Peyer's patch (tissue), 4 donors: ENCODE results near the gene DMRTC2. TPM values are rescaled to one million over a fixed set of nuclear protein-coding genes. Genes with fewer than 3 reads are reported as not detected.
A peak's percentile ranks its signal among the peaks of the same experiment; 100 is the strongest.

ENCODE experiments used
- DNase-seq, 3 donors: peaks; one replicate each; pipeline ENCODE4 v3.0.0-alpha.2; 2017 to 2019
- H3K27ac ChIP-seq, 4 donors: fragments of 200-600 bp; sonication (generic); one replicate each; pipeline ENCODE4 v1.5.1; 2016 to 2019
- H3K27me3 ChIP-seq, 2 donors: fragments of 200-600 bp; sonication (generic); one replicate each; pipeline ENCODE4 v1.5.1; 2019
- H3K36me3 ChIP-seq, 3 donors: fragments of 200-600 bp; sonication (generic); one replicate each; pipeline ENCODE4 v1.5.1; 2016 to 2019
- H3K4me1 ChIP-seq, 4 donors: fragments of 200-600 bp; sonication (generic); one replicate each; pipeline ENCODE4 v1.5.1; 2016 to 2019
- H3K4me3 ChIP-seq, 4 donors: fragments of 200-600 bp; sonication (generic); 1 replicate in 3 of 4; 2 replicates in 1 of 4; pipeline ENCODE4 v1.5.1; 2016 to 2019; ENCODE audit warnings: mild to moderate bottlenecking in 1 of 4
- H3K9me3 ChIP-seq, 4 donors: fragments of 200-600 bp; sonication (generic); one replicate each; pipeline ENCODE4 v1.5.1; 2016 to 2019; ENCODE audit warnings: mild to moderate bottlenecking in 1 of 4
- CTCF ChIP-seq, 6 experiments: fragments of 450-650 bp in 4 of 6; fragments of 200-600 bp in 2 of 6; sonication (generic) in 1 of 6; IDR thresholded peaks; one replicate each; pipeline ENCODE4 v1.5.1; 2017 to 2019; ENCODE audit warnings: antibody characterized with exemption in 6 of 6, mild to moderate bottlenecking in 3 of 6, moderate library complexity in 1 of 6
- POLR2A ChIP-seq, 2 donors: fragments of 450-650 bp; IDR thresholded peaks; one replicate each; pipeline ENCODE4 v1.5.1; 2017; ENCODE audit warnings: antibody characterized with exemption in 2 of 2, mild to moderate bottlenecking in 2 of 2, moderate library complexity in 2 of 2
- total RNA-seq, 4 donors: library from RNA; depleted of rRNA; stranded (reverse); fragments of >200 nt; gene quantifications; one replicate each; pipeline ENCODE4 v1.1.0, GENCODE V29; 2016

The DMRTC2 gene
- total RNA-seq, 4 donors from 2014 or later, result not detected

GRCh38 chr19:41864374-41864773 lies 19.5 kb downstream of the DMRTC2 start:
- no peak for DNase-seq
- no peaks in the 10 kb centered on the region for H3K9me3 ChIP-seq
- no peak for TF ChIP-seq CTCF (IDR thresholded peaks at IDR 0.05)
- no peak for TF ChIP-seq POLR2A (IDR thresholded peaks at IDR 0.05)
- H3K4me1 ChIP-seq, result peaks cover 0 to 69% (median 33%) of the 10 kb centered on the region in 4 donors
- peaks cover 0 to 48% (median 0%) of the 10 kb centered on the region in 3 donors for H3K36me3 ChIP-seq
- H3K4me3 ChIP-seq, result no peak overlapping the region
- peak overlapping the region in 1 of 4 donors; percentile 14 for H3K27ac ChIP-seq
- no peaks in the 10 kb centered on the region for H3K27me3 ChIP-seq

- TF ChIP-seq POLR2A (IDR thresholded peaks at IDR 0.05) (no peak), CTCF (IDR thresholded peaks at IDR 0.05) (no peak)
- H3K4me3 ChIP-seq, result no peak overlapping the region
- H3K36me3 ChIP-seq, result peaks cover 0 to 63% (median 0%) of the 10 kb centered on the region in 3 donors
Measured at GRCh38 chr19:41866284-41866683, 21.4 kb downstream of the DMRTC2 start.

DNA sequence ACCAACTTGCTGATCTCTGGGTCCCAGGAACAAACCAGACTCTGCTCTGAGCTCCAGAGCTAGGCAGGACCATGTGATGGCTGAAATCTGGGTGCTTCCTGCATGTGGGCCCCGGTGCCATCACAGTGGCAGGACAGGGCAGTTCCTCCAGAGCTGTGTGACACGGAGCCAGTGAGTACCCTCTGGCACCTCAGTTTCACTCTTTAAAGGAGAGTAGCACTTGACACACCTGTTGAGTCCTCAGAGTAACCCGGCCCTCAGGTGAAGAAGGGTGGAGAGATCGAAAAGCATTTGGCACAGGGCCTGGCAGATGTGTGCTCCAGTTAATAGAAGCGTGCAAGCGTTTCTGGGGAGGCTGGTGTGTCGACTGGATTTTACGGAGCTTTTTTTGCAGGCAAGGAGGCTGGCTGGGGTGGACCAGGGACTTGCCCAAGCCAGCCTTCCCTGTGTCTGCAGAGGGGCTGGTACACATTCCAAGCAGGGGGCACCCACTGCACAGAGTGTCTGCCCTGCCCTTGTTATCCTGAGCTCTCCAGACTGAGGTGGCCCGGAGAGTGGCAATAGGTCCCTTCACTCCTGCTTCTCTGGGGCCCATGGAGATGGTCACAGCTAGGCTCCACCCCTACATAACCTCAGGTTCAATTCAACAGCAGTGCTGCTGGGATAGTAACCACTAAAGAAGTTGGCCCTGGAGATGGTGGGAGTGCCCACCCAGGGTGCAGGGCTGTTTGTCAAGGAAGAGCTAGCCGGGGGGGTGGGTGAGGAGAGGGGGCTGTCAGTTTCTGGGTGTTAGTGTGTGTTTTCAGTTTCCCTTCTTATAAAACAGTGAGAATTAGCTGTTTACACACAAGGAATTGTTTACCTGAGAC lies 23.5 kb downstream of the DMRTC2 start:
- Histone ChIP-seq H3K4me1 (peaks cover 3 to 72% (median 40%) of the 10 kb centered on the region in 4 donors), H3K27ac (peak overlapping the region in 3 of 4 donors; percentile 36 to 98 (median 68)), H3K27me3 (no peaks in the 10 kb centered on the region), H3K36me3 (peaks cover 0 to 51% (median 0%) of the 10 kb centered on the region in 3 donors), H3K9me3 (no peaks in the 10 kb centered on the region), H3K4me3 (no peak overlapping the region)
- no peak for DNase-seq
- TF ChIP-seq POLR2A (IDR thresholded peaks at IDR 0.05) (peak in 1 of 2 donors; percentile 18), CTCF (IDR thresholded peaks at IDR 0.05) (no peak)

More at GRCh38 chr19:41866284-41866683, 21.4 kb downstream of the DMRTC2 start:
- H3K27me3 ChIP-seq, result no peaks in the 10 kb centered on the region
- DNase-seq, result no peak
- no peaks in the 10 kb centered on the region for H3K9me3 ChIP-seq
- no peak overlapping the region for H3K27ac ChIP-seq
- H3K4me1 ChIP-seq, result peaks cover 3 to 80% (median 37%) of the 10 kb centered on the region in 4 donors

DNA sequence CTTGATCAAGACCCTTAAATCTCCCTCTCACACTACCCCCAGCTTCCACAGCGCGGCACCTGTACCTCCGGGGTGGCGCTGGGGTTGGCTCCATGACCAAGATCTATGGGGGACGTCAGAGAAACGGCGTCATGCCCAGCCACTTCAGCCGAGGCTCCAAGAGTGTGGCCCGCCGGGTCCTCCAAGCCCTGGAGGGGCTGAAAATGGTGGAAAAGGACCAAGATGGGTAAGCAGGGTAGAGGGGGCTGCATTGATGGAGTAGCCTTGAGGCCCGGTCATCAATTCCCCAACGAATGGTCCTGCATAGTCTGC lies 24.1 kb downstream of the DMRTC2 start:
- TF ChIP-seq POLR2A (IDR thresholded peaks at IDR 0.05) (no peak), CTCF (IDR thresholded peaks at IDR 0.05) (no peak)
- peaks cover 0 to 45% (median 0%) of the 10 kb centered on the region in 3 donors for H3K36me3 ChIP-seq
- DNase-seq, result no peak
- H3K4me1 ChIP-seq, result peaks cover 3 to 69% (median 43%) of the 10 kb centered on the region in 4 donors
- H3K4me3 ChIP-seq, result no peak overlapping the region
- peak overlapping the region in 3 of 4 donors; percentile 36 to 98 (median 44) for H3K27ac ChIP-seq
- H3K27me3 ChIP-seq, result no peaks in the 10 kb centered on the region
- H3K9me3 ChIP-seq, result no peaks in the 10 kb centered on the region

- H3K4me1 ChIP-seq, result peaks cover 3 to 64% (median 45%) of the 10 kb centered on the region in 4 donors
Measured at GRCh38 chr19:41869374-41869955, 24.6 kb downstream of the DMRTC2 start.

More at GRCh38 chr19:41869374-41869955, 24.6 kb downstream of the DMRTC2 start:
- Histone ChIP-seq H3K36me3 (peaks cover 0 to 40% (median 0%) of the 10 kb centered on the region in 3 donors), H3K9me3 (no peaks in the 10 kb centered on the region), H3K4me3 (no peak overlapping the region), H3K27ac (peak overlapping the region; percentile 15 to 98 (median 54)), H3K27me3 (no peaks in the 10 kb centered on the region)
- DNase-seq, result no peak
- TF ChIP-seq CTCF (IDR thresholded peaks at IDR 0.05), result no peak
- no peak for TF ChIP-seq POLR2A (IDR thresholded peaks at IDR 0.05)
